ENCODE data around the gene ACAP3.

ACAP3 gene

GRCh38 chr1:1314678-1315335, 7.1 kb upstream of the ACAP3 start:
- DNase-seq (ENCODE audit: low read depth), result no peak

- no peak for DNase-seq (ENCODE audit: low read depth)
These were observed 6.5 kb upstream of the ACAP3 start for GRCh38 chr1:1314237-1314586.

- DNase-seq (ENCODE audit: low read depth), result no peak
These were observed 5.9 kb upstream of the ACAP3 start for GRCh38 chr1:1313500-1314236.

GRCh38 chr1:1312450-1313314, 5.0 kb upstream of the ACAP3 start:
- DNase-seq (ENCODE audit: low read depth), result no peak

- DNase-seq (ENCODE audit: low read depth), result no peak
These were observed 3.7 kb upstream of the ACAP3 start for GRCh38 chr1:1311107-1312104.

GRCh38 chr1:1310476-1311053, 2.8 kb upstream of the ACAP3 start:
- no peak for DNase-seq (ENCODE audit: low read depth)

- DNase-seq (ENCODE audit: low read depth), result no peak
These were observed 2.3 kb upstream of the ACAP3 start for GRCh38 chr1:1310109-1310385.

- no peak for DNase-seq (ENCODE audit: low read depth)
These were observed 1.8 kb upstream of the ACAP3 start for GRCh38 chr1:1309251-1310108.

- DNase-seq (ENCODE audit: low read depth), result no peak
These were observed 1.1 kb upstream of the ACAP3 start for GRCh38 chr1:1308756-1309250.

- peak; percentile 40 for DNase-seq (ENCODE audit: low read depth)
These were observed 338 bp downstream of the ACAP3 start for GRCh38 chr1:1307261-1307922.

GRCh38 chr1:1306661-1307260, 969 bp downstream of the ACAP3 start:
- DNase-seq (ENCODE audit: low read depth), result no peak

- DNase-seq (ENCODE audit: low read depth), result no peak
These were observed 1.6 kb downstream of the ACAP3 start for GRCh38 chr1:1306070-1306660.

- peak; percentile 69 for DNase-seq (ENCODE audit: low read depth)
These were observed 2.2 kb downstream of the ACAP3 start for GRCh38 chr1:1305300-1306069.

- peak; percentile 68 for DNase-seq (ENCODE audit: low read depth)
These were observed 3.1 kb downstream of the ACAP3 start for GRCh38 chr1:1304331-1305299.

GRCh38 chr1:1303736-1304135, 4.0 kb downstream of the ACAP3 start:
- DNase-seq (ENCODE audit: low read depth), result no peak

- no peak for DNase-seq (ENCODE audit: low read depth)
These were observed 4.7 kb downstream of the ACAP3 start for GRCh38 chr1:1302951-1303509.

- no peak for DNase-seq (ENCODE audit: low read depth)
These were observed 5.7 kb downstream of the ACAP3 start for GRCh38 chr1:1302006-1302430.

Measured in fibroblast of gingiva (primary cell).